Mononuclear cell (primary cell): ENCODE measurements around the gene CHRD. TPM values are rescaled to one million over a fixed set of nuclear protein-coding genes. Genes with fewer than 3 reads are reported as not detected.

Source experiments
- H3K27me3 ChIP-seq: 2 replicates; pipeline ENCODE4 v1.6.0; 2011; ENCODE audit warnings: low read length, control low read depth; ENCODE audit not compliant: insufficient read depth
- H3K4me1 ChIP-seq: 2 replicates; pipeline ENCODE4 v1.5.1; 2011; ENCODE audit warnings: mild to moderate bottlenecking, low read length, control low read depth; ENCODE audit not compliant: insufficient read depth
- H3K4me3 ChIP-seq: 2 replicates; pipeline ENCODE4 v1.5.1; 2011; ENCODE audit warnings: mild to moderate bottlenecking, low read length, moderate library complexity
- H3K9me3 ChIP-seq: 2 replicates; pipeline ENCODE4 v1.5.1; 2011; ENCODE audit warnings: low read depth, mild to moderate bottlenecking, control low read depth, low read length
- total RNA-seq: library from RNA; depleted of rRNA; stranded (reverse); fragments of >200 nt; gene quantifications from one replicate; pipeline ENCODE4 v1.2.3, GENCODE V29; 2012

CHRD gene
- total RNA-seq, 1 donor = 0.31 TPM

DNA sequence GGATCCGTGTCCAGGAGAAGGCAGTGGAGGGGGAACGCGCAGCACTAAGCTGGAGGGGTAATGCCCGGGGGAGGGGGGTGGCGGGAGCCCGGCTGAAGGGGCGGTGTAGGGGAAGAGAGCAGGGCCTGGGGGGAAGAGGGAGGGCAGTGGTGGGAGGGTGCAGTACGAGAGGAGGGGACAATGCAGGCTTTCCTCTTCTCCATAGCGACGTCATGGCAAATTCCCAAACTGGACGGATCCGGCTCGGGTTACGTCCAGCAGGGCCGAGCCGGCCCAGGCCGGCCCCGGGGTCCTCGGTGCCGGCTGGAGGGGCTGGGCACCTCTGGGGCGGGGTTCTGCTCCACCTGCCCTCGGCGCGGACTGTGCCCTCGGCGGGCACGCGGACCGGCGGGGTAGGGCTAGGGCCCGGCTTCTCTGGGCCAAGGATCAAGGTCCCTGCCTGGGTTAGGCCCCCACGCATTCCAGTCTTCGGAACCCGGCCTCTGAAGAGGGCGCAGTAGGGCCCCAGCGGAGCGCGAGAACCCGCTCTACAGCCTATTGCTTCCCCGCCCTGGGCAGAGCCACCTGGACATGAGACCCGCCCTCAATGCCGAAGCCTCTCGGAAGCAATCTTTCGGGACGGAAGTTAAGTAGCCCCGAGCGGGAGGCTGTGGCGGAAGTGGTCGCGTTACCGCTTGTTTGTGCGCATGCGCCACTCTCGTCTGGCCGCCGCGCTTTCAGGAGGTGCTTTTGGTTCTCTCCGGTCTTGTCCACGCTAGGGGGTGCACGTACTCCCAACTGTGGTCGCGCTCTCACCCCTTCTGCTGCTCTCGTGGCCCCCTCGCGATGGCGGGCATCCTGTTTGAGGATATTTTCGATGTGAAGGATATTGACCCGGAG is 16.9 kb upstream of the CHRD start:
- peaks cover 22% of the 10 kb centered on the region for H3K4me1 ChIP-seq
- H3K9me3 ChIP-seq = no peaks in the 10 kb centered on the region
- H3K27me3 ChIP-seq = no peaks in the 10 kb centered on the region
- peak overlapping the region; percentile 54 for H3K4me3 ChIP-seq

DNA sequence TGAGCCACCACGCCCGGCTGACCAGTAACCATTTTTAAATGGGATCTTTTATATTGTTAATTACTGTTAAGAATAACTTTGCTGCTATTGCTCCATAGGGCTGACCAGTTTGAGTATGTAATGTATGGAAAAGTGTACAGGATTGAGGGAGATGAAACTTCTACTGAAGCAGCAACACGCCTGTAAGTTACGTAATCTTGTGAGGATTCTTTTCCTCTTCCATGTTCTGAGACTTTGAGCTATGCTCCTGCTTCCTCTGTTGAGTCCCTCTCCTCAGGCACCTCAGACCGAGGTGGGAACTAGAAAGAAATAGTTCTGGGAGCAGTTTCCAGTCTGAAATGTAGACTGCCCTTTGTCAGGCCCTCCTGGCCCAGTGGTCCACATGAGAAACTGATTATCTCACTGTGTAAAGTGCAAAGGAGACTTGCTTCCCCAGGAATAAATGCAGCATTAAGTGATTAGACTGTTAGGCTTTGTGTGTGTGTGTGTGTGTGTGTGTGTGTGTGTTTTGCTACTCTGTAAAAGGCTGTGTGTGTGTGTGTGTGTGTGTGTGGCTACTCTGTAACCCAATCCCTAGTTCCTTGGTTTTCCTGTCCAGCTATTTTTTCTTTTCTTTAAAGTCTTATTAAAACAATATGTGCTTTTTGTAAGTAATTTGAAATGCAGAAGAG is 13.1 kb upstream of the CHRD start:
- Histone ChIP-seq H3K27me3 (no peaks in the 10 kb centered on the region), H3K4me3 (no peak overlapping the region), H3K9me3 (no peaks in the 10 kb centered on the region), H3K4me1 (peaks cover 15% of the 10 kb centered on the region)

DNA sequence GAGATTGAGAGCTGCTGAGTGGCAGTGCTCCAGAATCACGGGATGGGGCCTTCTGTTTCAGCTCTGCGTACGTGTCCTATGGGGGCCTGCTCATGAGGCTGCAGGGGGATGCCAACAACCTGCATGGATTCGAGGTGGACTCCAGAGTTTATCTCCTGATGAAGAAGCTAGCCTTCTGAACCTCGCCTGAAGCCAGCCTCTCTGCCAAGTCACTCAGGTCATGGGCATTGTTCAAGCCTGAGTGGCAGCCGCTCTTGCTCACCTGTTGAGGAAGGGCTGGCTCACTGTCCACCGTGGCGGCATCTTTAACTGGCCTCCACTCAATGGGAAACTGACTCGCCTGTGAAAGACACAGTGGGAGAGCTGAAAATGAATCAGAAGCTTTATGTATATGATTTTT is 11.7 kb upstream of the CHRD start:
- Histone ChIP-seq H3K9me3 (no peaks in the 10 kb centered on the region), H3K4me1 (peaks cover 15% of the 10 kb centered on the region), H3K4me3 (no peak overlapping the region), H3K27me3 (no peaks in the 10 kb centered on the region)

- Histone ChIP-seq H3K4me1 (peaks cover 11% of the 10 kb centered on the region), H3K4me3 (no peak overlapping the region), H3K9me3 (no peaks in the 10 kb centered on the region), H3K27me3 (no peaks in the 10 kb centered on the region)
Observed at GRCh38 chr3:184368586-184369183, 11.2 kb upstream of the CHRD start.

GRCh38 chr3:184371570-184372018 is 8.3 kb upstream of the CHRD start:
- peaks cover 3% of the 10 kb centered on the region for H3K27me3 ChIP-seq
- no peak overlapping the region for H3K4me3 ChIP-seq
- no peaks in the 10 kb centered on the region for H3K9me3 ChIP-seq
- H3K4me1 ChIP-seq = no peaks in the 10 kb centered on the region

DNA sequence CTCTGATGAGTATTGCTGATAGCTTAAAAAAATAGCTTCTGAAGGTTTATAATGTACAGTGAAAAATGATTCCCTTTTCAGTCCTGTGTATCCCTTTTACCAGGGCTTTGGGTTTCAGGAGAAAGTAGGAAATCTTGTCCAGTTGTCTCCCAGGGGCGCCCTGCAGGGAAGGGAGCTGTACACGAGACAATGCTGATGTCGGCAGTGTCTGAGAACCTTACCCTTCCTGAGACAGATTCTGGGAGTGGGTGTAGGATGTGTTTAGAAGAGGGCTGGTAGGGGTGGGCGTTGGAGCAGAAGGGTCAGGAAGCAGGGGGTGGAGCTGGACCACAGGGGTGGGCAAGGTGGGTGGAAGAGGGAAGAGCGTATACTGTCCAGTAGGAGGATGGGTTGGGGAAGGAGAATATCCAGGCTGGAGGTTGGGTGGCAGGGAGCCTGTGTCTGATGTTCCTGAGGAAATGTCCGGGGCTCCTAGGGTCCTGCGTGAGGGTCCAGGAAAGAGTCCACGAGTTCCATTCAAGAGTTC is 7.5 kb upstream of the CHRD start:
- Histone ChIP-seq H3K4me3 (no peak overlapping the region), H3K27me3 (peaks cover 5% of the 10 kb centered on the region), H3K9me3 (no peaks in the 10 kb centered on the region), H3K4me1 (no peaks in the 10 kb centered on the region)

- no peaks in the 10 kb centered on the region for H3K9me3 ChIP-seq
- peaks cover 10% of the 10 kb centered on the region for H3K27me3 ChIP-seq
- H3K4me3 ChIP-seq = no peak overlapping the region
- H3K4me1 ChIP-seq = no peaks in the 10 kb centered on the region
Observed at GRCh38 chr3:184372911-184373310, 6.9 kb upstream of the CHRD start.

DNA sequence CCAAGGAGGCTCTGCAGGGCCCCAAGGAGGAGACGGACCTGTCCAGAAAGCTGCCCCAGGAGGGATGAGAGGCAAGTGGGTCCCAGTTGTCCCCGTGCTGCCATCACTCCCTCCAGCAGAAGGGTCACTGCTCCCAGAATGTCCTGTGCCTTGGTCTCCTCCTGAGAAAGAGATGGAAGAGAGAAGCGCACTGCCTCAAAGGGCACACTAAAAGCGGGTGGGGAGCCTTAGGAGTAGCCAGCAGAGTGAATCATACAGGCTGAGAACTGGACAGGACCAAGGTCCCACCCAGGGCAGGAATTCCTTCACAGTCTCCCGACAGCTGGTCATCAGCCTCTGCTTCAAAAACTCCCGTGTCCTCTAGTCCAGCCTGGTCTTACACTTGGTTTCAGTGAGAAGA is 6.4 kb upstream of the CHRD start:
- Histone ChIP-seq H3K4me1 (no peaks in the 10 kb centered on the region), H3K4me3 (no peak overlapping the region), H3K27me3 (peaks cover 15% of the 10 kb centered on the region)

DNA sequence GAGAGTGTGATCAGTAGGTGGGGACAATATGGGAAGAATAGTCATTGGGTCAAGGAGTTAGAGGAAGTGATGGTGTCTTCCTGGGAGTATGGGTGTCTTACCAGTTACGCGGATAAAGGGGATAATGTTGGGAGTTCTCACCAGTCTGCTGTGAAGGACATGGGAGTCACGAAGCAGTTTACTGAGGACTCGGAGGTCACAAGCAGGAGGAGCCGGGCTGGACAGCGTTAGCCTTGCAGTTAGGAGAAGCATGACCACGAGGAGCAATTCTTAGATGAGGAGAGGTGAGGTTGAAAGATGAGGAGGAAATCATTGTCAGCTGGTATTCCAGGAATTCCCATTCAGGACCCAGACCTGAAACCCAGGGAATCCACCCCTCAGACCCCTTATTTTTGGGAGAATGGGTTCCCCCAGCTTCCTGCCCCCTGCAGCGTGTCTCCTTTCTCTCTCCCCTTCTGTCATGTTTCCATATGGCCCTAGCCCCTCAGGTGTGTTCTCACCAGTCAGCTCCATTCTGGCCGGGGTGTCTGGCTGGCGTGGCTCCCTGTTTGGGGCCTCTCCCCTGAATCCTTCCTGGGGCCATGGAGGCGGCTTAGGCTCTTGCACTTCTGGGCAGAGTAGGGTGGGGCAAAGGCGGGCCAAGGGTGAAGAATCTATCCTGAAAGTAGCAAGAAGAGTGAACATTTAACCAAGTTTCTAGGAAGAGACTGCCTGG is 4.0 kb upstream of the CHRD start:
- no peaks in the 10 kb centered on the region for H3K9me3 ChIP-seq
- no peak overlapping the region for H3K4me3 ChIP-seq
- H3K4me1 ChIP-seq = peaks cover 5% of the 10 kb centered on the region
- peaks cover 30% of the 10 kb centered on the region for H3K27me3 ChIP-seq

More for the DNA sequence above, 6.4 kb upstream of the CHRD start:
- no peaks in the 10 kb centered on the region for H3K9me3 ChIP-seq

DNA sequence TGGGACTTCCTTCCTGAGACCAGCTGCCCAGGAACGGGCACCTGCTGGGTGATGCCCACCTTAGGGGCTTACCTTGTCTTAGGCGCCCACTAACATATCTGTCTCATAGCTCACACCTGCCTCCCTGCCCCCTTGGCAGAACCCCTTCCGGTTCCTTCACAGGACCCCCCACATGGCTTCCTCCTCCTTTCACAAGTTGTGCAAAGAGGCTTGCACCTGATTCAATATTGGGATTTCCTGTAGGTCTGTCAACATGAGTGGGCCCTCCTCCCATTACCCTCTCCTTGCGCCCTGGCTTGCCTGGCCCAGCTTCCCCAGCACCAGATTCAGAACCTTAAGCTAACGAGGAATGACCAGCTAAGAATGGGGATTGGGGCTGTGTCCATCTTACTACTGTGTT is 2.5 kb upstream of the CHRD start:
- Histone ChIP-seq H3K4me1 (peaks cover 15% of the 10 kb centered on the region), H3K27me3 (peaks cover 45% of the 10 kb centered on the region), H3K9me3 (no peaks in the 10 kb centered on the region), H3K4me3 (no peak overlapping the region)

- H3K9me3 ChIP-seq = no peaks in the 10 kb centered on the region
- peaks cover 15% of the 10 kb centered on the region for H3K4me1 ChIP-seq
- H3K27me3 ChIP-seq = peaks cover 47% of the 10 kb centered on the region
- no peak within 1 kb of the TSS for H3K4me3 ChIP-seq
Observed at GRCh38 chr3:184377882-184378445, 1.9 kb upstream of the CHRD start, which contains the start of gene THPO. THPO (minus strand) TSS chr3:184378207; CDS start chr3:184376259, 1,948 bp downstream.

- Histone ChIP-seq H3K4me3 (no peak overlapping the region), H3K4me1 (peaks cover 15% of the 10 kb centered on the region), H3K27me3 (peaks cover 47% of the 10 kb centered on the region), H3K9me3 (no peaks in the 10 kb centered on the region)
Observed at GRCh38 chr3:184378651-184379357, 1.1 kb upstream of the CHRD start.

DNA sequence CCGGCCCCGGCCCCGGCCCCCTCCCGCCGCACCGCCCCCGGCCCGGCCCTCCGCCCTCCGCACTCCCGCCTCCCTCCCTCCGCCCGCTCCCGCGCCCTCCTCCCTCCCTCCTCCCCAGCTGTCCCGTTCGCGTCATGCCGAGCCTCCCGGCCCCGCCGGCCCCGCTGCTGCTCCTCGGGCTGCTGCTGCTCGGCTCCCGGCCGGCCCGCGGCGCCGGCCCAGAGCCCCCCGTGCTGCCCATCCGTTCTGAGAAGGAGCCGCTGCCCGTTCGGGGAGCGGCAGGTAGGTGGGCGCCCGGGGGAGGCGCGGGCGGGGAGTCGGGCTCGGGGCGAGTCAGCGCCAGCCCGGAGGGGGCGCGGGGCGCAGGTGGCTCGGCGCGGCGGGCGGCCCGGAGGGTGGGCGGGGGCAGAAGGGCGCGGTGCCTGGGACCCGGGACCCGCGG is 352 bp downstream of the CHRD start:
- no peaks in the 10 kb centered on the region for H3K9me3 ChIP-seq
- no peak overlapping the region for H3K4me3 ChIP-seq
- peaks cover 46% of the 10 kb centered on the region for H3K27me3 ChIP-seq
- peaks cover 15% of the 10 kb centered on the region for H3K4me1 ChIP-seq
